ENCODE measurements around the gene ARID2. TPM values are rescaled to one million over a fixed set of nuclear protein-coding genes. Genes with fewer than 3 reads are reported as not detected.

Gene ARID2
- total and polyA plus RNA-seq, 2 of the 13 experiments (the other 11 are each of a cell fraction or from before 2014, with no cell fraction given): 15.9 to 22.2 TPM

DNA sequence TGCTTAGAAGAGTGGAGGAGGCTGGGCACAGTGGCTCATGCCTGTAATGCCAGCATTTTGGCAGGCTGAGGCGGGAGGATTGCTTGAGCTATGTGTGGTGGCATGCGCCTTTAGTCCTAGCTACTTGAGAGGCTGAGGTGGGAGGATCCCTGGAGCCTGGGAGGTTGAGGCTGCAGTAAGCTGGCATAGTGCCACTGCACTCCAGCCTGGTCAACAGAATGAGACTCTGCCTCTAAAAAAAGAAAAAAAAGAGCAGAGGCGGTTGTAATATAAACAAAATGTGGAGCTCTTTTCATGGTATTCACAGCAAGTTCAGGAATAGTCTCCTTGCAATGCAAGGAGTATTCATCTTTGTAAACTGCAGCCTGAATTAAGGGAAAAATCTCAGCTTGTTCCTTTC, 27.2 kb downstream of the ARID2 start (continued):
- TF ChIP-seq, protein P1, sequence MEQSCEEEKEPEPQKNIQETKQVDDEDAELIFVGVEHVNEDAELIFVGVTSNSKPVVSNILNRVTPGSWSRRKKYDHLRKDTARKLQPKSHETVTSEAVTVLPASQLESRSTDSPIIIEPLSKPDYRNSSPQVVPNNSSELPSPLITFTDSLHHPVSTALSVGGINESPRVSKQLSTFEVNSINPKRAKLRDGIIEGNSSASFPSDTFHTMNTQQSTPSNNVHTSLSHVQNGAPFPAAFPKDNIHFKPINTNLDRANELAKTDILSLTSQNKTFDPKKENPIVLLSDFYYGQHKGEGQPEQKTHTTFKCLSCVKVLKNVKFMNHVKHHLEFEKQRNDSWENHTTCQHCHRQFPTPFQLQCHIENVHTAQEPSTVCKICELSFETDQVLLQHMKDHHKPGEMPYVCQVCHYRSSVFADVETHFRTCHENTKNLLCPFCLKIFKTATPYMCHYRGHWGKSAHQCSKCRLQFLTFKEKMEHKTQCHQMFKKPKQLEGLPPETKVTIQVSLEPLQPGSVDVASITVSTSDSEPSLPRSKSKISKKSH (CRISPR knock-in tag; IDR thresholded peaks at IDR 0.05; ENCODE audit: borderline replicate concordance): no peak

DNA sequence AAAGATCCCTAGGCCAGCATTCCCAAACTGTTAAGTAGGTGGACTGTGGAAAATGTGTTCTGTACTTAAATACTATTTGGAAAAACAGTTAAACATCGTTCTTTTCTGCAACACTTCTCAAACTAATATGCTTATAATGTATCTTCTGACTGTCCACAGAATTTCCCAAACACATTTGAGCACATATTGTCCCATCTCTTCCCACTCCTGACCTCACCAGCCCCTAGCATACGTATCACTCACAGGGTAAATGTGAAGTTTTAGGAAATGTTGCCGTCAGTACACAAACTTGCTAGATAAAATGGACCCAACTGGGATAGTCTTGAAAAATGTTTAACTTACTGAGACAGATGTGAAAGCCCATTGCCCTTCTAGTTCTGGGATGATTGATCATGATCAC, 27.7 kb downstream of the ARID2 start:
- WGBS (ENCODE audit: low lambda C conversion rate): 93% methylated on average over 3 of the region's 3 CpGs
- in situ Hi-C loops (cut with HindIII; ENCODE audit: extremely low pct_ligation_motif_present, low pct_unique_long_range_greater_than_20kb) (no loop called here), intact Hi-C loops (cut with micrococcal nuclease; ENCODE audit: unreplicated experiment) (no loop called here)
- H3K4me1 ChIP-seq (ENCODE audit: insufficient read depth, low read length): 0 out of 2 replicates have a peak, but pooled peaks cover 2% of the 10 kb centered on the region
- no peak overlapping the region for H3K9ac ChIP-seq (ENCODE audit: insufficient read depth, low read depth, low read length)
- ChIA-PET POLR2A (no interaction called here), CTCF (ENCODE audit: low intra/inter-chr PET ratio, low total read pairs) (no interaction called here)
- no peak overlapping the region for H2AFZ ChIP-seq (ENCODE audit: low read length)
- no peak for DNase-seq (ENCODE audit: low spot score)
- no peak overlapping the region for H3K4me3 ChIP-seq (replicated peaks in 1 of 3; ENCODE audit: insufficient read depth in 1 of 3, low read depth in 2 of 3, low read length in 3 of 3)
- H4K20me1 ChIP-seq (ENCODE audit: insufficient read depth, low read length): peaks cover 3% of the 10 kb centered on the region
- ATAC-seq: no peak
- no peak for FAIRE-seq
- H3K36me3 ChIP-seq (replicated peaks in 1 of 2; ENCODE audit: control insufficient read depth in 1 of 2, insufficient read depth in 2 of 2, low read length in 2 of 2): peaks cover 1 to 6% of the 10 kb centered on the region in 2 experiments; a peak in 1 of 5 replicates
- no peak overlapping the region for H3K27ac ChIP-seq (ENCODE audit: extremely low read length, insufficient read depth, low read length)
- BruUV-seq (replicated peaks): no TSS peak
- TF ChIP-seq ARNT (IDR thresholded peaks at IDR 0.05) (no peak), NFIB (CRISPR knock-in tag; IDR thresholded peaks at IDR 0.05; ENCODE audit: borderline replicate concordance) (no peak)
- no peaks in the 10 kb centered on the region for H3K27me3 ChIP-seq (ENCODE audit: control insufficient read depth in 1 of 2, insufficient read depth in 2 of 2, low read length in 2 of 2)
- no peaks in the 10 kb centered on the region for H3K9me3 ChIP-seq (ENCODE audit: low read length)
- peaks cover 73% of the 10 kb centered on the region for H3K79me2 ChIP-seq (ENCODE audit: insufficient read depth, low read length)
- H3K4me2 ChIP-seq (ENCODE audit: low read depth, low read length): no peak overlapping the region

DNA sequence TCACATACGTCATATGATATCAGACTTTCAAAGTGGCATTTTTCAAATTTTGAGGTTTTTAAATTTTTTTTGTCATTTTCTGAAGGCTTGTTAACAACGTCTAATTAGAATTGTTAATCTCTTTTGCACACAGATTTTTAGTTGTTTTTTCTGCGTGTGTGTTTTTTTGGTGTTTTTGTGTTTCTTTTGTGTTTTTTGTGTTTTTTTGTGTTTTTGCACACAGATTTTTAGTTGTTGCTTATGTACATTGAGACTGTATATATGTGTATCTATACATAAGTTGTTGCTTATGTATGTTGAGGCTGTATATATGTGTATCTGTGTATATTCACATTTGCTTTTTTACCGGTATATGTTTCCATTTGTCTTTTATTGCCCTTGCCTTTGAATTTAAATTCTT, 30.8 kb downstream of the ARID2 start:
- Histone ChIP-seq H3K79me2 (ENCODE audit: insufficient read depth, low read length) (peaks cover 69% of the 10 kb centered on the region), H4K20me1 (ENCODE audit: insufficient read depth, low read length) (peaks cover 16% of the 10 kb centered on the region), H3K4me1 (ENCODE audit: insufficient read depth, low read length) (peaks cover 18% of the 10 kb centered on the region), H3K27ac (ENCODE audit: extremely low read length, insufficient read depth, low read length) (no peak overlapping the region), H2AFZ (ENCODE audit: low read length) (no peak overlapping the region), H3K27me3 (ENCODE audit: control insufficient read depth in 1 of 2, insufficient read depth in 2 of 2, low read length in 2 of 2) (no peaks in the 10 kb centered on the region), H3K4me3 (replicated peaks in 1 of 3; ENCODE audit: insufficient read depth in 1 of 3, low read depth in 2 of 3, low read length in 3 of 3) (no peak overlapping the region), H3K9me3 (ENCODE audit: low read length) (no peaks in the 10 kb centered on the region), H3K36me3 (replicated peaks in 1 of 2; ENCODE audit: control insufficient read depth in 1 of 2, insufficient read depth in 2 of 2, low read length in 2 of 2) (0 out of 5 replicates have a peak, but pooled peaks cover 0 to 6% of the 10 kb centered on the region in 2 experiments), H3K4me2 (ENCODE audit: low read depth, low read length) (no peak overlapping the region), H3K9ac (ENCODE audit: insufficient read depth, low read depth, low read length) (no peak overlapping the region)
- intact Hi-C loops (cut with micrococcal nuclease; ENCODE audit: unreplicated experiment): loop anchor here (10.0 kb wide), 2 partner anchors 74 to 234 kb away; partner anchors contain the start of gene SCAF11
- DNase-seq (ENCODE audit: low spot score): no peak
- no TSS peak for BruUV-seq (replicated peaks)
- WGBS (ENCODE audit: low lambda C conversion rate): 97% methylated on average over 4 of the region's 4 CpGs
- CTCF ChIA-PET (ENCODE audit: low intra/inter-chr PET ratio, low total read pairs): no interaction called here
- no peak for FAIRE-seq
- no peak for ATAC-seq
- POLR2A ChIA-PET: no interaction called here
- in situ Hi-C loops (cut with HindIII; ENCODE audit: extremely low pct_ligation_motif_present, low pct_unique_long_range_greater_than_20kb): no loop called here
- TF ChIP-seq NFATC3 (CRISPR knock-in tag; IDR thresholded peaks at IDR 0.05): no peak
- no peak for TF ChIP-seq HMG20B (CRISPR knock-in tag; conservative IDR thresholded peaks at IDR 0.05)
- TF ChIP-seq, protein P2, sequence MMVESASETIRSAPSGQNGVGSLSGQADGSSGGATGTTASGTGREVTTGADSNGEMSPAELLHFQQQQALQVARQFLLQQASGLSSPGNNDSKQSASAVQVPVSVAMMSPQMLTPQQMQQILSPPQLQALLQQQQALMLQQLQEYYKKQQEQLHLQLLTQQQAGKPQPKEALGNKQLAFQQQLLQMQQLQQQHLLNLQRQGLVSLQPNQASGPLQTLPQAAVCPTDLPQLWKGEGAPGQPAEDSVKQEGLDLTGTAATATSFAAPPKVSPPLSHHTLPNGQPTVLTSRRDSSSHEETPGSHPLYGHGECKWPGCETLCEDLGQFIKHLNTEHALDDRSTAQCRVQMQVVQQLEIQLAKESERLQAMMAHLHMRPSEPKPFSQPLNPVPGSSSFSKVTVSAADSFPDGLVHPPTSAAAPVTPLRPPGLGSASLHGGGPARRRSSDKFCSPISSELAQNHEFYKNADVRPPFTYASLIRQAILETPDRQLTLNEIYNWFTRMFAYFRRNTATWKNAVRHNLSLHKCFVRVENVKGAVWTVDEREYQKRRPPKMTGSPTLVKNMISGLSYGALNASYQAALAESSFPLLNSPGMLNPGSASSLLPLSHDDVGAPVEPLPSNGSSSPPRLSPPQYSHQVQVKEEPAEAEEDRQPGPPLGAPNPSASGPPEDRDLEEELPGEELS (CRISPR knock-in tag; IDR thresholded peaks at IDR 0.05): no peak
- no peak for TF ChIP-seq ZBTB1 (CRISPR knock-in tag; IDR thresholded peaks at IDR 0.05; ENCODE audit: borderline replicate concordance)
- TF ChIP-seq ZNF788 (CRISPR knock-in tag; IDR thresholded peaks at IDR 0.05; ENCODE audit: borderline replicate concordance): no peak
- TF ChIP-seq MXD4 (CRISPR knock-in tag; IDR thresholded peaks at IDR 0.05): no peak
- TF ChIP-seq ZNF263 (CRISPR knock-in tag; IDR thresholded peaks at IDR 0.05): no peak
- no peak for TF ChIP-seq ZNF496 (CRISPR knock-in tag; IDR thresholded peaks at IDR 0.05; ENCODE audit: insufficient replicate concordance)
- TF ChIP-seq FOSL1 (CRISPR knock-in tag; IDR thresholded peaks at IDR 0.05; ENCODE audit: borderline replicate concordance): no peak
- TF ChIP-seq ZNF644 (CRISPR knock-in tag; IDR thresholded peaks at IDR 0.05; ENCODE audit: low read depth): no peak
- TF ChIP-seq, protein P3, sequence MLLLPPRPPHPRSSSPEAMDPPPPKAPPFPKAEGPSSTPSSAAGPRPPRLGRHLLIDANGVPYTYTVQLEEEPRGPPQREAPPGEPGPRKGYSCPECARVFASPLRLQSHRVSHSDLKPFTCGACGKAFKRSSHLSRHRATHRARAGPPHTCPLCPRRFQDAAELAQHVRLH (CRISPR knock-in tag; IDR thresholded peaks at IDR 0.05; ENCODE audit: borderline replicate concordance, low read depth): no peak

All from HepG2 (cell line).